Body of pancreas (tissue), 4 donors: Measurements from ENCODE around the gene ARHGAP32.

Source experiments
- CTCF ChIP-seq, 7 experiments: fragments of 450-650 bp in 4 of 7; fragments of 200-600 bp in 3 of 7; sonication (generic) in 3 of 7; IDR thresholded peaks; one replicate each; pipeline ENCODE4 v1.5.1; 2016 to 2019; ENCODE audit warnings: antibody characterized with exemption in 7 of 7
- POLR2A ChIP-seq, 3 donors: fragments of 450-650 bp; IDR thresholded peaks; one replicate each; pipeline ENCODE4 v1.6.1; 2016; ENCODE audit warnings: antibody characterized with exemption in 3 of 3, mild to moderate bottlenecking in 2 of 3

- no peak for TF ChIP-seq CTCF (IDR thresholded peaks at IDR 0.05)
- no peak for TF ChIP-seq POLR2A (IDR thresholded peaks at IDR 0.05)
Measured at GRCh38 chr11:129237880-129238638, 45.9 kb upstream of the ARHGAP32 start.
